Measurements from ENCODE around the gene NOL3. TPM values are rescaled to one million over a fixed set of nuclear protein-coding genes. Genes with fewer than 3 reads are reported as not detected.

The NOL3 gene
- total and polyA plus RNA-seq, 2 of the 13 experiments (the other 11 are each of a cell fraction or from before 2014, with no cell fraction given), result 5.7 to 20.5 TPM

DNA sequence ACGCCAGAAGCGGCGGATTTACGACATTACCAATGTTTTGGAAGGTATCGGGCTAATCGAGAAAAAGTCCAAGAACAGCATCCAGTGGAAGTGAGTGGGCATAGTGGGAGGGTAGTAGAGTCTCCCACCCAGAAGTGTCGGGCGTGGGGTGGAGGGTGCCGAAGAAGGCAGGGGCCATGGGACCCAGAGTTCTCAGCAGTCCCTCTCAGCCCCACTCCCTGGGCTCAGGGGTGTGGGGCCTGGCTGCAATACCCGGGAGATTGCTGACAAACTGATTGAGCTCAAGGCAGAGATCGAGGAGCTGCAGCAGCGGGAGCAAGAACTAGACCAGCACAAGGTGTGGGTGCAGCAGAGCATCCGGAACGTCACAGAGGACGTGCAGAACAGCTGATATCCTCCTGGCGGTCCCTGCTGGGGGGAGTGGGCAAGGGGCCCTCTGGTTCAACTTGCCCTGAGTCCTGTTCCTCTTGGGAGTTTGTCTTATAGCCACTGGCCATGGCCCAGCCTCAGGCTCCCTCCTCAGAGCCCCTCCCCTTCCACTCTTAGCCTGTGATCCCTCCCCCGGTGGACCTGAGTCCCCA is 22.5 kb downstream of the NOL3 start (continued):
- no peak for TF ChIP-seq STAT6 (CRISPR knock-in tag; IDR thresholded peaks at IDR 0.05; ENCODE audit: borderline replicate concordance)
- no peak for TF ChIP-seq HHEX (CRISPR knock-in tag; IDR thresholded peaks at IDR 0.05)
- TF ChIP-seq, protein P1, sequence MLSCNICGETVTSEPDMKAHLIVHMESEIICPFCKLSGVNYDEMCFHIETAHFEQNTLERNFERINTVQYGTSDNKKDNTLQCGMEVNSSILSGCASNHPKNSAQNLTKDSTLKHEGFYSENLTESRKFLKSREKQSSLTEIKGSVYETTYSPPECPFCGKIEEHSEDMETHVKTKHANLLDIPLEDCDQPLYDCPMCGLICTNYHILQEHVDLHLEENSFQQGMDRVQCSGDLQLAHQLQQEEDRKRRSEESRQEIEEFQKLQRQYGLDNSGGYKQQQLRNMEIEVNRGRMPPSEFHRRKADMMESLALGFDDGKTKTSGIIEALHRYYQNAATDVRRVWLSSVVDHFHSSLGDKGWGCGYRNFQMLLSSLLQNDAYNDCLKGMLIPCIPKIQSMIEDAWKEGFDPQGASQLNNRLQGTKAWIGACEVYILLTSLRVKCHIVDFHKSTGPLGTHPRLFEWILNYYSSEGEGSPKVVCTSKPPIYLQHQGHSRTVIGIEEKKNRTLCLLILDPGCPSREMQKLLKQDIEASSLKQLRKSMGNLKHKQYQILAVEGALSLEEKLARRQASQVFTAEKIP (CRISPR knock-in tag; IDR thresholded peaks at IDR 0.05; ENCODE audit: borderline replicate concordance), result no peak
- TF ChIP-seq TAF1 (CRISPR knock-in tag; IDR thresholded peaks at IDR 0.05), result no peak
- TF ChIP-seq SOX5 (CRISPR knock-in tag; IDR thresholded peaks at IDR 0.05; ENCODE audit: borderline replicate concordance), result no peak
- no peak for TF ChIP-seq KDM6A (CRISPR knock-in tag; IDR thresholded peaks at IDR 0.05; ENCODE audit: low read depth)
- no peak for TF ChIP-seq U2AF1 (optimal IDR thresholded peaks at IDR 0.05; ENCODE audit: low read depth, low read length)
- peak; percentile 9; the same call in 1 of the 2 replicates for TF ChIP-seq ZNF451 (CRISPR knock-in tag; IDR thresholded peaks at IDR 0.05)
- no peak for TF ChIP-seq PITX1 (CRISPR knock-in tag; IDR thresholded peaks at IDR 0.05)
- TF ChIP-seq, protein P2, sequence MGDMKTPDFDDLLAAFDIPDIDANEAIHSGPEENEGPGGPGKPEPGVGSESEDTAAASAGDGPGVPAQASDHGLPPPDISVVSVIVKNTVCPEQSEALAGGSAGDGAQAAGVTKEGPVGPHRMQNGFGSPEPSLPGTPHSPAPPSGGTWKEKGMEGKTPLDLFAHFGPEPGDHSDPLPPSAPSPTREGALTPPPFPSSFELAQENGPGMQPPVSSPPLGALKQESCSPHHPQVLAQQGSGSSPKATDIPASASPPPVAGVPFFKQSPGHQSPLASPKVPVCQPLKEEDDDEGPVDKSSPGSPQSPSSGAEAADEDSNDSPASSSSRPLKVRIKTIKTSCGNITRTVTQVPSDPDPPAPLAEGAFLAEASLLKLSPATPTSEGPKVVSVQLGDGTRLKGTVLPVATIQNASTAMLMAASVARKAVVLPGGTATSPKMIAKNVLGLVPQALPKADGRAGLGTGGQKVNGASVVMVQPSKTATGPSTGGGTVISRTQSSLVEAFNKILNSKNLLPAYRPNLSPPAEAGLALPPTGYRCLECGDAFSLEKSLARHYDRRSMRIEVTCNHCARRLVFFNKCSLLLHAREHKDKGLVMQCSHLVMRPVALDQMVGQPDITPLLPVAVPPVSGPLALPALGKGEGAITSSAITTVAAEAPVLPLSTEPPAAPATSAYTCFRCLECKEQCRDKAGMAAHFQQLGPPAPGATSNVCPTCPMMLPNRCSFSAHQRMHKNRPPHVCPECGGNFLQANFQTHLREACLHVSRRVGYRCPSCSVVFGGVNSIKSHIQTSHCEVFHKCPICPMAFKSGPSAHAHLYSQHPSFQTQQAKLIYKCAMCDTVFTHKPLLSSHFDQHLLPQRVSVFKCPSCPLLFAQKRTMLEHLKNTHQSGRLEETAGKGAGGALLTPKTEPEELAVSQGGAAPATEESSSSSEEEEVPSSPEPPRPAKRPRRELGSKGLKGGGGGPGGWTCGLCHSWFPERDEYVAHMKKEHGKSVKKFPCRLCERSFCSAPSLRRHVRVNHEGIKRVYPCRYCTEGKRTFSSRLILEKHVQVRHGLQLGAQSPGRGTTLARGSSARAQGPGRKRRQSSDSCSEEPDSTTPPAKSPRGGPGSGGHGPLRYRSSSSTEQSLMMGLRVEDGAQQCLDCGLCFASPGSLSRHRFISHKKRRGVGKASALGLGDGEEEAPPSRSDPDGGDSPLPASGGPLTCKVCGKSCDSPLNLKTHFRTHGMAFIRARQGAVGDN (CRISPR knock-in tag; IDR thresholded peaks at IDR 0.05), result no peak
- no peak for TF ChIP-seq SRF (IDR thresholded peaks at IDR 0.05; ENCODE audit: low read depth, low read length)
- no peak for TF ChIP-seq DBP (CRISPR knock-in tag; IDR thresholded peaks at IDR 0.05; ENCODE audit: not compliant biosample characterization)
- TF ChIP-seq POLR2G (IDR thresholded peaks at IDR 0.05; ENCODE audit: low read depth, low read length), result no peak
- no peak for TF ChIP-seq ZNF777 (CRISPR knock-in tag; IDR thresholded peaks at IDR 0.05)
- no peak for TF ChIP-seq DMTF1 (CRISPR knock-in tag; IDR thresholded peaks at IDR 0.05)
- no peak for TF ChIP-seq TMF1 (CRISPR knock-in tag; IDR thresholded peaks at IDR 0.05; ENCODE audit: low read depth)
- no peak for TF ChIP-seq CENPT (CRISPR knock-in tag; IDR thresholded peaks at IDR 0.05; ENCODE audit: low read depth)
- no peak for TF ChIP-seq ZNF563 (CRISPR knock-in tag; IDR thresholded peaks at IDR 0.05)
